Sigmoid colon (tissue), 7 donors: ENCODE data around the gene PCNX1. TPM values are rescaled to one million over a fixed set of nuclear protein-coding genes. Genes with fewer than 3 reads are reported as not detected.

ENCODE experiments used
- DNase-seq: peaks from one replicate; pipeline ENCODE4 v3.0.0-alpha.2; 2019
- H3K27ac ChIP-seq, 4 donors: fragments of 200-600 bp; sonication (generic); one replicate each; pipeline ENCODE4 v1.5.1; 2016 to 2019; ENCODE audit warnings: mild to moderate bottlenecking in 1 of 4
- H3K27me3 ChIP-seq, 3 donors: fragments of 200-600 bp; sonication (generic); one replicate each; pipeline ENCODE4 v1.5.1; 2019; ENCODE audit warnings: mild to moderate bottlenecking in 1 of 3
- H3K36me3 ChIP-seq, 4 donors: fragments of 200-600 bp; sonication (generic); one replicate each; pipeline ENCODE4 v1.5.1; 2016 to 2019
- H3K4me1 ChIP-seq, 4 donors: fragments of 200-600 bp; sonication (generic); one replicate each; pipeline ENCODE4 v1.5.1; 2017 to 2019
- H3K4me3 ChIP-seq, 4 donors: fragments of 200-600 bp; sonication (generic); one replicate each; pipeline ENCODE4 v1.5.1; 2017 to 2019; ENCODE audit warnings: mild to moderate bottlenecking in 2 of 4, moderate library complexity in 1 of 4
- H3K9me3 ChIP-seq, 4 donors: fragments of 200-600 bp in 3 of 4; sonication (generic) in 3 of 4; one replicate each; pipeline versions ENCODE4 v1.5.1 to v1.6.1; 2013 to 2019
- CTCF ChIP-seq, 4 experiments: fragments of 450-650 bp in 3 of 4; fragments of 200-600 bp in 1 of 4; IDR thresholded peaks; one replicate each; pipeline ENCODE4 v1.5.1; 2016 to 2019; ENCODE audit warnings: antibody characterized with exemption in 4 of 4, mild to moderate bottlenecking in 3 of 4, moderate library complexity in 2 of 4
- EP300 ChIP-seq, 4 donors: sonication (generic); formaldehyde crosslinking; IDR thresholded peaks; one replicate each; pipeline ENCODE4 v1.6.1; 2017; ENCODE audit warnings: antibody characterized with exemption in 4 of 4
- POLR2A ChIP-seq, 2 donors: fragments of 450-650 bp; IDR thresholded peaks; one replicate each; pipeline ENCODE4 v1.6.1; 2016; ENCODE audit warnings: antibody characterized with exemption in 2 of 2, mild to moderate bottlenecking in 2 of 2, moderate library complexity in 2 of 2
- POLR2AphosphoS5 ChIP-seq, 4 donors: sonication (generic); formaldehyde crosslinking; IDR thresholded peaks; one replicate each; pipeline ENCODE4 v1.6.1; 2017; ENCODE audit warnings: antibody characterized with exemption in 4 of 4
- WGBS, 2 donors: extraction: QIAGEN DNeasy Blood & Tissue Kit; methylation state at CpG; one replicate each; pipeline ENCODE4 v1.1.7; 2013; 5-methylcytosine and 5-hydroxymethylcytosine counted together
- intact Hi-C: fragments of 100-400 bp; cut with DNase I; formaldehyde crosslinking; loops from one replicate; pipeline ENCODE4 v1.15.1; 2023
- polyA plus RNA-seq, 3 donors: library from polyadenylated mRNA; stranded (reverse); fragments of 200-250 nt; gene quantifications; one replicate each; pipeline ENCODE4 v1.2.3, GENCODE V29; 2013
- total RNA-seq, 4 donors: library from RNA; depleted of rRNA; stranded (reverse); fragments of >200 nt; gene quantifications; one replicate each; pipeline ENCODE4 v1.1.0, GENCODE V29; 2016
- donor health status: healthy with polysubstance abuse.
- donor health status: Bipolar disorder and iron deficiency.
- donor health status: healthy.

Gene PCNX1
- total and polyA plus RNA-seq, 7 donors, result 1.2 to 73.9 (median 62.8) TPM

DNA sequence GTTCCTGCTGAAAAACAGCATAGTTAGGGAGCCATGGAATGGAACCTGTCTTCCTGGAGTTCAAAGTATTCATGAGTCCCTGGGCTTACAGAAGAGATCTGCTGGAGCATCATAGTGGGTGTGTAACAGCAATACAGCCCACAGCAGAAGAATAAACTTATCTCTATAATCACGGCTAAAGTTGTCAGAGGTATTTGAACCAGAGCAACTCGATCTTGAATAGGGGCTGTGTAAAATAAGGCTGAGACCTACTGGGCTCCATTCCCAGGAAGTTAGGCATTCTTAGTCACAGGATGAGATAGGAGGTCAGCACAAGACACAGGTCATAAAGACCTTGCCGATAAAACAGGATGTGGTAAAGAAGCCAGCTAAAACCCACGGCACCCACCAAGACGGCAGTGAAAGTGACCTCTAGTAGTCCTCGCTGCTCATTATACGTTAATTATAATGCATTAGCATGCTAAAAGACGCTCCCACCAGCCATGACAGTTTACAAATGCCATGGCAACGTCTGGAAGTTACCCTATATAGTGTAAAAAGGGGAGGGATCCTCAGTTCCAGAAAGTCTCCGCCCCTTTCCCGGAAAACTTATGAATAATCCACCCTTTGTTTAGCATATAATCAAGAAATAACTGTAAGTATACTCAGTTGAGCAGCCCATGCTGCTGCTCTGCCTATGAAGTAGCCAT lies 223.4 kb downstream of the PCNX1 start:
- no peak overlapping the region for H3K27ac ChIP-seq
- H3K27me3 ChIP-seq, result no peaks in the 10 kb centered on the region
- no peak for DNase-seq
- TF ChIP-seq POLR2A (IDR thresholded peaks at IDR 0.05) (no peak), POLR2AphosphoS5 (IDR thresholded peaks at IDR 0.05) (no peak), EP300 (IDR thresholded peaks at IDR 0.05) (no peak), CTCF (IDR thresholded peaks at IDR 0.05) (no peak)
- H3K4me3 ChIP-seq, result no peak overlapping the region
- 55 to 65% methylated on average over 11 of the region's 11 CpGs for WGBS, 2 donors
- intact Hi-C loops, result no loop called here
- no peaks in the 10 kb centered on the region for H3K36me3 ChIP-seq
- no peaks in the 10 kb centered on the region for H3K4me1 ChIP-seq
- H3K9me3 ChIP-seq, result no peaks in the 10 kb centered on the region

- intact Hi-C loops, result no loop called here
- H3K27me3 ChIP-seq, result no peaks in the 10 kb centered on the region
- no peak overlapping the region for H3K4me3 ChIP-seq
- no peak for DNase-seq
- H3K27ac ChIP-seq, result no peak overlapping the region
- no peaks in the 10 kb centered on the region for H3K9me3 ChIP-seq
- no peaks in the 10 kb centered on the region for H3K4me1 ChIP-seq
- WGBS, 2 donors, result 90 to 96% methylated on average over 8 of the region's 8 CpGs
- H3K36me3 ChIP-seq, result no peaks in the 10 kb centered on the region
- TF ChIP-seq EP300 (IDR thresholded peaks at IDR 0.05) (no peak), POLR2AphosphoS5 (IDR thresholded peaks at IDR 0.05) (no peak), CTCF (IDR thresholded peaks at IDR 0.05) (no peak), POLR2A (IDR thresholded peaks at IDR 0.05) (no peak)
Observed at GRCh38 chr14:71133296-71133695, 226.0 kb downstream of the PCNX1 start.

- Histone ChIP-seq H3K27me3 (no peaks in the 10 kb centered on the region), H3K36me3 (no peaks in the 10 kb centered on the region), H3K27ac (no peak overlapping the region), H3K9me3 (no peaks in the 10 kb centered on the region), H3K4me1 (peaks cover 0 to 7% (median 3%) of the 10 kb centered on the region in 4 donors), H3K4me3 (no peak overlapping the region)
- 97 to 98% methylated on average over 2 of the region's 2 CpGs for WGBS, 2 donors
- intact Hi-C loops, result loop anchor here (5.0 kb wide), 1 partner anchor 187 kb away; the partner anchor contains the start of gene SIPA1L1
- no peak for DNase-seq
- TF ChIP-seq CTCF (IDR thresholded peaks at IDR 0.05) (no peak), POLR2A (IDR thresholded peaks at IDR 0.05) (no peak), POLR2AphosphoS5 (IDR thresholded peaks at IDR 0.05) (no peak), EP300 (IDR thresholded peaks at IDR 0.05) (no peak)
Observed at GRCh38 chr14:71135496-71135895, 228.2 kb downstream of the PCNX1 start.

DNA sequence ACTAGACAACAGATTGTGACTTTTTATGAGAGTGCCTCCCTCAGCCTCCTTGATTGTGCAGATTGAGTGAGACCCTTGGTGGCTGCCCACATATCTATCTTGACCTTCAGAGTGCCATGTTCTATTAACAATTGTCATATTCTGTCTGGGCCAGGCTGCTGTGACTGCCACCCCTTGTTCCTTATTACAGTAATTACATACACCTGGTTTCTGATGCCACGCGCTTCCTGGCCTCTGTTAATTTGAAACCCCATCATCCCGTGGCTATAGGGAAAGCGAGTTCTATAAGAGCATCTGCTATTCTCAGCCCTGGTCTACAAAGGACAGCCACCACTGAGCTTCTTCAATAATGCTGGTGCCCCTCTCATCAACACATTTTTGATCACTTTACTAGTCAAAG lies 228.7 kb downstream of the PCNX1 start:
- intact Hi-C loops, result loop anchor here (5.0 kb wide), 1 partner anchor 186 kb away; the partner anchor contains the start of gene SIPA1L1
- Histone ChIP-seq H3K4me3 (no peak overlapping the region), H3K36me3 (no peaks in the 10 kb centered on the region), H3K4me1 (peaks cover 0 to 7% (median 3%) of the 10 kb centered on the region in 4 donors), H3K27me3 (no peaks in the 10 kb centered on the region), H3K9me3 (no peaks in the 10 kb centered on the region), H3K27ac (no peak overlapping the region)
- no peak for DNase-seq
- TF ChIP-seq POLR2A (IDR thresholded peaks at IDR 0.05) (no peak), CTCF (IDR thresholded peaks at IDR 0.05) (no peak), EP300 (IDR thresholded peaks at IDR 0.05) (no peak), POLR2AphosphoS5 (IDR thresholded peaks at IDR 0.05) (no peak)
- 39 to 84% methylated on average over 4 of the region's 4 CpGs for WGBS, 2 donors
